Cortex of kidney (tissue), 1 donor: ENCODE measurements around the gene TMEM205.
"Not testable (repeated sequence)": the region's sequence is repeated elsewhere in the genome, so short reads cannot be mapped to it uniquely, and the experiment has no call there.

Source experiments
- DNase-seq: peaks from one replicate; lab custom pipeline; 2025; lab: John Stamatoyannopoulos, UW

TMEM205 gene

GRCh38 chr19:11346104-11346940, at the start of gene TMEM205, which contains the start of gene CCDC159:
TSS of gene TMEM205 (minus strand) at chr19:11346268. CDS start at chr19:11345619, 649 bp downstream.
TSS of gene CCDC159 (plus strand) at chr19:11346519. CDS start at chr19:11346607, 88 bp downstream.
- no peak for DNase-seq

DNA sequence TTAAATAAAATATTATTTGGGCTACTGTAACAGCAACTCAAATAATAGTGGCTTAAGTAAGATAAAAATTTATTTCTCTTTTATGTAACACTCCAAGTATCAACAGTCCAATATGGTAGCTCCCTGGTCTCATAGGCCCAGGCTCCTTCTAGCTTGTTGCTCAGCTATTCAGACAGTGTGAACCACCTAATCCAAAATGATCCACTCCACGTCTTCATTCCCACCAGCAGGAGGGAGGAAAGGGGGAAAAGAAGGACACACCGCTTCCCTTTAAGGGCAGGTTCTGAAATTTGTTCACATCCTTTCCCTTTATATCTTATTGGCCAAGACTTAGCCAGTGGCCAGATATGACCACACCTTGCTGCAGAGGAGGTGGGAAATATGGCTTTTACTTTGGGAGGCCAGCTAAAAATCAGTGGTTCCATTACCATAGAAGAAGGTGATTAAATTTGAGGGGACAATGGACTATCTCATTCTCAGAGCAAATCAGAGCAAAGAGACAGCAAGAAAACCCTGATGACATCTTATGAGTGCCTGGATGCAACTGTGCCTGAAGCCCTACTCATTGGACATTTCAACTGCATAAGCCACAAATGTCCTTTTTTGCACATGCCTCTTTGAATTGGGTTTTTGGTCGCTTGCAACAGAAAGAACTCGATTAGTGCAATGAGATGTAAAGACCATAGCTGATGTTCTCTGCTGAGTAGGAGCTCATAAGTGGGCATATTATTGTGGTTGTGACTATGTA, 45.0 kb upstream of the TMEM205 start:
- DNase-seq: no peak

DNA sequence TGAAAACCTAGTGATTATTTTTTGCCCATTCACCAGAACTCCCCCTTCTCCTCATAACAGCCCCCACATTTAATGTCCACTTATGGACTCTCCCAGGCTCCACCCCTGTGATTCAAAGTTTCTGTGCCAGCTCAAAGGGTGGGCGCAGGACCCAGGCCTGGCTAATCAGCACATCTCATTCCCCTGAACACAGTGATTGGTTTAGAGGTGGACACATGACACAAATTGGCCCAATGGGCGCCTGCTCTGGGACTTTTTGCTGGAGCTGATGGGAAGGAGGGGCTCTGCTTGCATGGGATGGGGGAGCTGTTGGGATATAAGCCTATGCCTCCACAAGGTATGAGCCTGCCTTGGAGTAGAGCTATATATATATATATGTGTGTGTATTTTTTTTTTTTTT, 44.3 kb upstream of the TMEM205 start:
- DNase-seq: no peak

DNA sequence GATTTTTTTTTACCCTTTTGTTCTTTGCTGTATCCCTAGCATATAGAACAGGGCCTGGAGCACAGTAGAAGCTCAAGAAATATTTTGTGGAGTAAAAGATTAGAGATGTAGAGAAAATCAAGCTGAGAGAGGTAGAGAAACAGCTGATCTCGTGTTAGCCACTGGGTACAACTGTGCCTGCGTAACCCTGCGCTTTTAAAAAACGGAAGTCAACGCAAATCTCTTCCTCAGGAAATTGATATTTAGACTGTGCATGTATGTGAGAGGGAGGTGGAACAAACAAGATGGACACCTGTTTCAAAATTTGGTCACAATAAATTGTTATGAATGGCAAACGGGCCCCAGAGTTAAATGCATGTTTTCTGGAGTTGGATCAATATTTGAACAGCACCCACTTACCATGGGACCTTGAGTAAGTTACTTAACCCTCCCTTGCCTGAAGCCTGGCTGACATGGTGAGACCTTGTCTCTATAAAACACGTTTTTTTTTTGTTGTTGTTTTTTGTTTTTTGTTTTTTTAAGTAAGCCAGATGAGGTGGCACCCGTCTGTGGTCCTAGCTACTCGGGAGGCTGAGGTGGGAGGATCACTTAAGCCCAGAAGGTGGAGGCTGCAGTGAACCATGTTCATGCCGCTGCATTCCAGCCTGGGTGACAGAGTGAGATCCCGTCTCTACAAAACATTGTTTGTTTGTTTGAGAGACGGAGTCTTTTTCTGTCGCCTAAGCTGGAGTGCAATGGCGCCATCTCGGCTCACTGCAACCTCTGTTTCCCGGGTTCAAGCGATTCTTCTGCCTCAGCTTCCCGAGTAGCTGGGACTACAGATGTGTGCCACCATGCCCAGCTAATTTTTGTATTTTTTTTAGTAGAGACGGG, 41.3 kb upstream of the TMEM205 start:
- DNase-seq: no peak

- DNase-seq: no peak
Measured at GRCh38 chr19:11384778-11385129, 38.7 kb upstream of the TMEM205 start.

DNA sequence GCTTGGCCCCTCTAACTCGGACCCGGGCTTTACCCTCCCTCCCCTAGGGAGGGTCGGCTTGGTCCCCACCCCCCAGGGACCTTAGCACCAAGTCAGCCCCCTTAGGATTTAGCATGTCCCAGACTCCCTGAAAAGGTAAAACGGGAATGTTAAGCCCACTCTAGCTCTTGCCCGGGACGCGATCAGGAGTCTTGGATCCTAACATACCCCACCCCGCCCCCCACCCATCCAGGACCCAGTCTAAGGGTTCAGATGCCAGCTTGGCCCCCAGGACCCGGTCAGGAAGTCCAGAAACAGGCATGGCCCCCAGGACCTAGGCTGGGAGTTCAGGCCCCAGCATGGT, 37.6 kb upstream of the TMEM205 start:
- DNase-seq: no peak

GRCh38 chr19:11382898-11383705, 37.0 kb upstream of the TMEM205 start:
- no peak for DNase-seq

- DNase-seq: no peak
Measured at GRCh38 chr19:11380653-11381537, 34.8 kb upstream of the TMEM205 start.

DNA sequence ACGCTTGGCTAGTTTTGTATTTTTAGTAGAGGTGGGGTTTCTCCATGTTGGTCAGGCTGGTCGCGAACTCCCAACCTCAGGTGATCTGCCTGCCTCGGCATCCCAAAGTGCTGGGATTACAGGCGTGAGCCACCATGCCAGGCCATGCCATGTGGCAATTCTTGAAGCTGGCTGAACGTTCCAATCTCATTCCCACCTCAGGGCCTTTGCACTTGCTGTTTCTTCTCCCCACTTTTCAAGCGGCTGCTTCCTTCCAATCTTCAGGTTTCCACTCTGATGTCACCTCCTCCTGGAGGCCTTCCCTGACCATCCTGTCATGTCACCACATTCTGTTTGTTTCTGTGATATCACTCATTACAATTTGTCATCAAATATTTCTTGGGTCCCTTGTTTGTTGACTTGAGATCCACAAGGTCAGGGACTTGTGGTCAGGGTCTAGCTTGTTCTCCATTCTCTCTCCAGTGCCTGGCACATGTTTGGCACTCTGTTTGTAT, 33.8 kb upstream of the TMEM205 start:
- no peak for DNase-seq

DNA sequence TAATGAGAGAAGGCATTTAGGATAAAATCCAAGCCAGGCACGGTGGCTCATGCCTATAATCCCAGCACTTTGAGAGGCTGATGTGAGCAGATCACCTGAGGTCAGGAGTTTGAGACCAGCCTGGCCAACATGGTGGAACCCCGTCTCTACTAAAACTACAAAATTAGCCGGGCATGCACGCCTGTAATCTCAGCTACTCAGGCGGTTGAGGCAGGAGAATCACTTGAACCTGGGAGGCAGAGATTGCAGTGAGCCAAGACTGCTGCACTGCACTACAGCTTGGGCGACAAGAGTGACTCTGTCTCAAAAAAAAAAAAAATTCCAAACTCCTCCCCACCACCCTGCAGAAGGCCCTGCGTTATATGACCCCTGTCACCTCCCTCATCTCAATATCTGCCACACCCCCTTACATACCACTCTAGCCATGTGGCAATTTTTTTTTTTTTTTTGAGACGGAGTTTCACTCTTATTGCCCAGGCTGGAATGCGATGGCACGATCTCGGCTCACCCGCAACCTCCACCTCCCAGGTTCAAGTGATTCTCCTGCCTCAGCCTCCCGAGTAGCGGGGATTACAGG, 33.3 kb upstream of the TMEM205 start:
- DNase-seq: not testable (repeated sequence)

DNA sequence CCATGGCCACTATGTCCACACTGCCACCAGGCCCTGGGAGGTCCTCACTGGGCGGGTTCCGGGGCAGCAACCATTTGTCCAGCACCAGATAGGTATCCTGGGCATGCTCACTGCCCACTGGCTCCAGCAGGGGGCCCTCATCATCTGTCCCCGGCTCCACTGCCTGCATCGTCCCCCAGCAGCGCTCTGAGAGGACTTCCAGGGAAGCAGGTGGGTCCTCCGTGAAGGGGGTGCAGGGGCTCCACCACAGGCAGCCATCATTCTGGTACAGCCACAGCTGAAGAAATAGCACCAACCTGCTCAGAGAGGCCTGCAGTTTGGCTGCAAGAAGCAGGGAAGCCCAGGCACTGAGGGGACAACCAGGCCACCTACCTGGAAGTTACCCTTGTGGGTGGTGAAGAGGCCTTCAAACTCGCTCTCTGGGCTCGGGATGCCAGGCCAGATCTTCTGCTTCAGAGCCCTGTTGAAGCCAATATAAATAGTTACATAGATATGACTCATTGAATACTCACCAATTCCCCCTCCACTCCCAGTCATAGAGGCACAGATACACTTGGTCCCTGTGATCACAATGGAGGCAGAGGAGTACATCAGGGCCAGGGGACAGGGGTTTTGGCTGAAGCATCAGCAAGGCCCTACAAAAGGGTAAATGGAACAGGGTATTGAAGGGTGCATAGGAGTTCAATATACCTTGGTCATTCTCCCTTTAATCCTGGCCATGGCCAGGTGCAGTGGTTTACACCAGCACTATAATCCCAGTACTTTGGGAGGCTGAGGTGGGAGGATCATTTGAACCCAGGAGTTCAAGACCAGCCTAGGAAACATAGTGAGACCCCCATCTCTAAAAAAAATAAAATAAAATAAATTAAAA, 32.5 kb upstream of the TMEM205 start:
- DNase-seq: no peak

- DNase-seq: no peak
Measured at GRCh38 chr19:11377756-11378155, 31.7 kb upstream of the TMEM205 start.

- DNase-seq: no peak
Measured at GRCh38 chr19:11377237-11377636, 31.2 kb upstream of the TMEM205 start.

GRCh38 chr19:11375143-11375948, 29.3 kb upstream of the TMEM205 start:
- DNase-seq: no peak

DNA sequence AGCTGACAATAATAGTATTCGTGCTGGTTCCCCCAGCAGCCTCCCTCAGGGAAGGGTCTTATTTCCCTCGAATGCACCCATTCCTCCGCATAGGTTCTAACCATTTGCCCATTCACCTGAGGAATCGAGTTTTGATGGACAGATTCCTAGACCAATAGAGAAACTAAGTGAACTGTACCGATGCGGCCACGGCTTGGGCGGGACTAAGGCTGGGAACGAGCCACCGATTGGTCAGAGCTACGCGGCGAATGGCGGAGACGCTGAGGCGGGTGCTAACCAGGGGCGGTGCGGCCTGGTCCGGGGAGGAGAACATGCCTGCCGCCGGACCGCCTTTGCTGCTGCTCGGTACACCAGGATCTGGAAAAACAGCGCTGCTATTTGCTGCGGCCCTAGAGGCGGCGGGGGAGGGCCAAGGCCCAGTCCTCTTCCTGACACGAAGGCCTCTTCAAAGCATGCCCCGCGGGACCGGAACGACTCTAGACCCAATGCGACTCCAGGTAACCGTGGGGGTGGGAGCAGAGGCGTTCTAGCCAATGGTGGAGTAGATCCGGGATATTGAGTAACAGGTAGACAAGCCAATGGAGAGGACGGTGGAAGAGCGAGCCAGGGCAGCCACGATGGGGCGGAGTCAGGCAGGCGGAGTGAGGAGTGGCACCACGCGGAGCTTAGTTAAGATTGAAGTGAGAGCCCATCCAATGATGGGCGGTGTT, 28.5 kb upstream of the TMEM205 start, which contains the start of gene SWSAP1:
SWSAP1 (plus strand) TSS at position 234 of the 710 bp plus-strand sequence; CDS start at position 249, 15 bp downstream.
- no peak for DNase-seq

DNA sequence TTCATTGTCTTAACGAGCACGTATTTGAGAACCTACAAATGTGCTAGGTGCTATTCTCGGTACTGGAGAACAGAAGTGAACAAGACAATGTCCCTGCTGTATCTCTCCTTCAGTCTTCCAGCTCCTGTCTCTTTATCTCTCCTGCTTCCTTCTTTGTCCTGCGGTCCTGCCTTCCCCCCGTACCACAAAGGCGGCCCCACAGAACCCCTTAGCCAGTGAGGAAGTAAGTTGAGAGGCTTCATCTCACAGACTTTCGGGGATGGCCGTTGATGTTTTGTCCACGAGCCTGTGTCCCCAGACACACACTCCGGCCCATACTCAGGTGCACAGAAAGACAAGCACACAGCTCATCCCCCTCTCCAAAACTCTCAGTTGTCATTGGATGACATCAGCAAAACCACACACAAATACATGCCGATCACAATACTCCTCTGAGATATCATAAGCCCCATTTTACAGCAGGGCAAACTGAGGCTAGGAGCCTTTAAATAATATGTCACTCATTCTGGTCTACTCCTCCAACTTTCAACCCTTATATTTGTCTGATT, 27.9 kb upstream of the TMEM205 start:
- no peak for DNase-seq
